ENCODE results near the gene ALCAM. TPM values are rescaled to one million over a fixed set of nuclear protein-coding genes. Genes with fewer than 3 reads are reported as not detected.

ALCAM gene
- total RNA-seq, 1 donor from 2014 or later, result 36.7 TPM

GRCh38 chr3:105613120-105613519, 246.4 kb downstream of the ALCAM start:
- Mint-ChIP-seq H3K4me3 (ENCODE audit: low read depth) (no peak overlapping the region), H3K9me3 (no peaks in the 10 kb centered on the region), H3K27me3 (ENCODE audit: low read depth) (no peaks in the 10 kb centered on the region), H3K36me3 (ENCODE audit: low read depth) (no peaks in the 10 kb centered on the region), H3K4me1 (ENCODE audit: low read depth) (no peaks in the 10 kb centered on the region), H3K27ac (no peak overlapping the region)
- intact Hi-C loops (cut with micrococcal nuclease), result no loop called here
- no peak for DNase-seq (ENCODE audit: low spot score)

- Mint-ChIP-seq H3K27me3 (ENCODE audit: low read depth) (no peaks in the 10 kb centered on the region), H3K9me3 (no peaks in the 10 kb centered on the region), H3K4me1 (ENCODE audit: low read depth) (no peaks in the 10 kb centered on the region), H3K36me3 (ENCODE audit: low read depth) (no peaks in the 10 kb centered on the region), H3K27ac (no peak overlapping the region), H3K4me3 (ENCODE audit: low read depth) (no peak overlapping the region)
- DNase-seq (ENCODE audit: low spot score), result no peak
- intact Hi-C loops (cut with micrococcal nuclease), result no loop called here
Observed at GRCh38 chr3:105614288-105615030, 247.8 kb downstream of the ALCAM start.

- Mint-ChIP-seq H3K36me3 (ENCODE audit: low read depth) (no peaks in the 10 kb centered on the region), H3K27me3 (ENCODE audit: low read depth) (no peaks in the 10 kb centered on the region), H3K9me3 (no peaks in the 10 kb centered on the region), H3K4me1 (ENCODE audit: low read depth) (no peaks in the 10 kb centered on the region), H3K4me3 (ENCODE audit: low read depth) (no peak overlapping the region), H3K27ac (no peak overlapping the region)
- intact Hi-C loops (cut with micrococcal nuclease), result no loop called here
- no peak for DNase-seq (ENCODE audit: low spot score)
Observed at GRCh38 chr3:105615814-105616213, 249.1 kb downstream of the ALCAM start.

DNA sequence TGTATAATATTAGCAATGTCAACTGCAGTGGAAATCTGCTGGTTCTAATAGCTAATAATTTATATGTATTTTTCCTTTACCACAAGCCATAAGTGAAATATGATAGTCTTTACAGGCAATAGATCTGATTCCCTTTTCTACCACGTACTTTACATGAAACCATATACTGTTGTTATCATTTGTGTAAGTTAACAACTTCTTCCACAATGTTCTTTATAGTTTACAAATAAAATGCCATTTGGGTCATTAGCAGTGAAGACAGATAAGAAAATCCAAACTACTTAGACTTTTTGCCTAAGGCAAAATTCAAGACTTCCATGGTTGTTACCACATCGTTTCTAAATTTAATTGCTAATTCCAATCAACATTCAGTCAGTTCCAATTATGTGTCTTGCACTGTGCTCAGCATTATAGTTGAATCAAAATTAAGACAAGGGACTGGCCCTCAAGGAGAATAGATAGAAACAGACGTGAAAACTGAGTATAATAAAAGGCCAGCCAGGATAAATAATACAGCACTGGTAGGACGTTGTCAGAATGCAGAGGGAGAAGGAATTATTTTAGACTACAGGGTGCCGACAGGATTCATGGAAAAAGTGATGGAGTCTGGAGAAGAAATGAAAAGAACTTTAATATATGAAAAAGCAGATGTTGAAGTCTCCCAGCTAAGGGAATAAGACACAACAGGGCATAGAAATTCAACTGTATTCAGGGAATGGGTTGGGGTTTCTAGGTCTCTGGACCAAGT, 249.8 kb downstream of the ALCAM start:
- Mint-ChIP-seq H3K36me3 (ENCODE audit: low read depth) (no peaks in the 10 kb centered on the region), H3K9me3 (no peaks in the 10 kb centered on the region)
- intact Hi-C loops (cut with micrococcal nuclease), result no loop called here

DNA sequence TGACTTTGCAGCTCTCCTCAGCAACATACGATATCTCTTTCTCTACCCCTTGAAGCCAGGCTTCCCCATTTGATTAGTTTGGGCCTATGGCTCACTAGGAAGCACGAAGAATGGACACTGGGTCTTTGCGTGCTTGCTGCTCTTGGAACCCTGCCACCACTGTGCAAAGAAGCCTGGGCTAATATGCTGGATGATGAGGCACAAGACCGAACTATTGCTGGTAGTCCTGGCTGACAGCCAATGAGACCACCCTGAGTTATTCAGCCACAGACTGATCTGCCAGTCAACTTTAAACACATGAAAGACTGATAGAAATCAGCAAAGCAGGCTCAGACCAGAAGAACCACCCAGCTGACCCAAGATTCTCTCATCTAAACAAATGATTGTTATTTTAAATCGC, 251.8 kb downstream of the ALCAM start:
- DNase-seq (ENCODE audit: low spot score), result no peak
- H3K4me1 Mint-ChIP-seq (ENCODE audit: low read depth), result no peaks in the 10 kb centered on the region
- H3K4me3 Mint-ChIP-seq (ENCODE audit: low read depth), result no peak overlapping the region
- H3K27ac Mint-ChIP-seq, result no peak overlapping the region
- intact Hi-C loops (cut with micrococcal nuclease), result no loop called here
- no peaks in the 10 kb centered on the region for H3K36me3 Mint-ChIP-seq (ENCODE audit: low read depth)
- no peaks in the 10 kb centered on the region for H3K9me3 Mint-ChIP-seq
- H3K27me3 Mint-ChIP-seq (ENCODE audit: low read depth), result no peaks in the 10 kb centered on the region

More for the DNA sequence above, 249.8 kb downstream of the ALCAM start:
- Mint-ChIP-seq H3K27ac (no peak overlapping the region), H3K4me3 (ENCODE audit: low read depth) (no peak overlapping the region), H3K27me3 (ENCODE audit: low read depth) (no peaks in the 10 kb centered on the region), H3K4me1 (ENCODE audit: low read depth) (no peaks in the 10 kb centered on the region)
- DNase-seq (ENCODE audit: low spot score), result no peak

GRCh38 chr3:105619651-105620050, 252.9 kb downstream of the ALCAM start:
- Mint-ChIP-seq H3K4me3 (ENCODE audit: low read depth) (no peak overlapping the region), H3K27me3 (ENCODE audit: low read depth) (no peaks in the 10 kb centered on the region), H3K4me1 (ENCODE audit: low read depth) (no peaks in the 10 kb centered on the region), H3K36me3 (ENCODE audit: low read depth) (no peaks in the 10 kb centered on the region), H3K9me3 (no peaks in the 10 kb centered on the region), H3K27ac (no peak overlapping the region)
- no peak for DNase-seq (ENCODE audit: low spot score)
- intact Hi-C loops (cut with micrococcal nuclease), result no loop called here

GRCh38 chr3:105620236-105620635, 253.5 kb downstream of the ALCAM start:
- Mint-ChIP-seq H3K27me3 (ENCODE audit: low read depth) (no peaks in the 10 kb centered on the region), H3K4me1 (ENCODE audit: low read depth) (no peaks in the 10 kb centered on the region), H3K36me3 (ENCODE audit: low read depth) (no peaks in the 10 kb centered on the region), H3K9me3 (no peaks in the 10 kb centered on the region), H3K27ac (no peak overlapping the region), H3K4me3 (ENCODE audit: low read depth) (no peak overlapping the region)
- intact Hi-C loops (cut with micrococcal nuclease), result no loop called here
- no peak for DNase-seq (ENCODE audit: low spot score)

- intact Hi-C loops (cut with micrococcal nuclease), result no loop called here
- Mint-ChIP-seq H3K27ac (no peak overlapping the region), H3K36me3 (ENCODE audit: low read depth) (no peaks in the 10 kb centered on the region)
Observed at GRCh38 chr3:105622169-105622568, 255.5 kb downstream of the ALCAM start.

More at GRCh38 chr3:105622169-105622568, 255.5 kb downstream of the ALCAM start:
- DNase-seq (ENCODE audit: low spot score), result no peak
- H3K9me3 Mint-ChIP-seq, result no peaks in the 10 kb centered on the region
- no peaks in the 10 kb centered on the region for H3K4me1 Mint-ChIP-seq (ENCODE audit: low read depth)
- no peaks in the 10 kb centered on the region for H3K27me3 Mint-ChIP-seq (ENCODE audit: low read depth)
- H3K4me3 Mint-ChIP-seq (ENCODE audit: low read depth), result no peak overlapping the region
